Retinal pigment epithelial cell (primary cell): ENCODE data around the gene SYT5.
A peak's percentile ranks its signal among the peaks of the same experiment; 100 is the strongest.
"Not testable (repeated sequence)": the region's sequence is repeated elsewhere in the genome, so short reads cannot be mapped to it uniquely, and the experiment has no call there.

ENCODE experiments used
- DNase-seq: peaks from one replicate; pipeline ENCODE4 v3.0.0-alpha.2; 2010; ENCODE audit warnings: low read depth
- H3K4me3 ChIP-seq: 2 replicates; pipeline ENCODE4 v1.5.1; 2011; ENCODE audit warnings: mild to moderate bottlenecking, low read length, control low read depth, moderate library complexity
- CTCF ChIP-seq: conservative IDR thresholded peaks from 2 replicates; pipeline ENCODE4 v1.5.1; 2011; ENCODE audit warnings: low read depth, low read length, control low read depth, inconsistent platforms

The SYT5 gene

GRCh38 chr19:55202199-55202598 is 22.1 kb upstream of the SYT5 start:
- not testable (repeated sequence) for H3K4me3 ChIP-seq, DNase-seq
- TF ChIP-seq CTCF, result peak; percentile 28

GRCh38 chr19:55199620-55200204 is 19.6 kb upstream of the SYT5 start:
- TF ChIP-seq CTCF, result no peak
- no peak for DNase-seq
- H3K4me3 ChIP-seq, result no peak overlapping the region

- no peak overlapping the region for H3K4me3 ChIP-seq
- no peak for TF ChIP-seq CTCF
- DNase-seq, result no peak
These were observed 18.6 kb upstream of the SYT5 start for GRCh38 chr19:55198651-55199050.

GRCh38 chr19:55197528-55197927 is 17.4 kb upstream of the SYT5 start:
- no peak overlapping the region for H3K4me3 ChIP-seq
- no peak for DNase-seq
- TF ChIP-seq CTCF, result no peak

DNA sequence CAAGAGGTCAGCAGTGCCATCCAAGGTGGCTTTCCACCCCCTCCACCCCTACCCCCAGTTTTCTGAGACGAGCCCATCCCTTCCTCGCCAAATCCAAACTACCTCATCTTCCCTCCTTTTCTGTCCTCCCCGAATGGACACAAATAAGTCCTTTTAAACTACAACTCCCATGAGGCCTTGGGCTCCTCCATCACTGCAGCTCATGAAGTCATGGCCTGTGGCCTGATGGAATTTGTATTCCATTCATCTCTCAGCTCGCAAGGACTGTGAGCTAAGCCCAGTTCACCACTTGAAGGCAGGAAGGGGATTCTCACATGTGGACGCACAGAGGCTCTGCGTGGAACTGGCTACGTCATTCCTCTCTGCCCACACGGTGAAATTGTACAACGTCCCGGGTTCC is 16.7 kb upstream of the SYT5 start:
- TF ChIP-seq CTCF, result no peak
- DNase-seq, result no peak
- no peak overlapping the region for H3K4me3 ChIP-seq

DNA sequence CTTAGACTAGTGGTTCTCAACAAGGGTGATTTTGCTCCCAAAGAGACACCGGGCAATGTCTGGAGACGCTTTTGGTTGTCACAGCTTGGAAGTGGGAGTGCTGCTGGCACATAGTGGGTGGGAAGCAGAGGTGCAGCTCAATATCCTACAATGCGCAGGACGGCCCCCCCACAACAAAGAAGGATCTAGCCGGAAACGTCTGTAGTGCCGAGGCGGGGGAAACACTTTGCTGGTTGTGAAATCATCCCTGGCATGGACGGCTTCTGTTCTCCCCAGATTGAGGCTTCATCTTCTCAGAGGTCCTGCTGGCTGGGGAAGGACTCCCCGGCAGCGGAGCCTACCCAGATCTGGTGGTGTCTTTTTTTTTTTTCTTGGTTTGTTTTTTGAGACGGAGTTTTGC is 13.4 kb upstream of the SYT5 start:
- H3K4me3 ChIP-seq, result no peak overlapping the region
- no peak for DNase-seq
- no peak for TF ChIP-seq CTCF

GRCh38 chr19:55189403-55189835 is 9.3 kb upstream of the SYT5 start:
- no peak for TF ChIP-seq CTCF
- peak; percentile 80 for DNase-seq
- no peak overlapping the region for H3K4me3 ChIP-seq
